HuH-7 (cell line): Measurements from ENCODE around the gene CDC42BPA.
"Not testable (repeated sequence)": the region's sequence is repeated elsewhere in the genome, so short reads cannot be mapped to it uniquely, and the experiment has no call there.

Source experiments
- DNase-seq: peaks from one replicate; pipeline ENCODE4 v3.0.0; 2011; ENCODE audit warnings: low spot score

The CDC42BPA gene

GRCh38 chr1:226960944-226961765 lies 357.1 kb downstream of the CDC42BPA start:
- DNase-seq: no peak

DNA sequence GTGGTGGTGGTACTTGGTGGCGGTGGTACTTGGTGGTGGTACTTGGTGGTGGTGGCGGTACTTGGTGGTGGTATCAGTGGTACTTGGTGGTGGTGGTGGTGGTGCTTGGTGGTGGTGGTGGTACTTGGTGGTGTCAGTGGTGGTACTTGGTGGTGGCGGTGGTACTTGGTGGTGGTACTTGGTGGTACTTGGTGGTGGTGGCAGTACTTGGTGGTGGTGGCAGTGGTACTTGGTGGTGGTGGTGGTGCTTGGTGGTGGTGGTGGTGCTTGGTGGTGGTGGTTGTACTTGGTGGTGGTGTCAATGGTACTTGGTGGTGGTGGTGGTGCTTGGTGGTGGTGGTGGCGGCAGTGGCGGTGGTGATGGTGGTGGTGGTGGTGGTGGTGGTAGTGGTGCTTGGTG lies 358.0 kb downstream of the CDC42BPA start:
- no peak for DNase-seq

DNA sequence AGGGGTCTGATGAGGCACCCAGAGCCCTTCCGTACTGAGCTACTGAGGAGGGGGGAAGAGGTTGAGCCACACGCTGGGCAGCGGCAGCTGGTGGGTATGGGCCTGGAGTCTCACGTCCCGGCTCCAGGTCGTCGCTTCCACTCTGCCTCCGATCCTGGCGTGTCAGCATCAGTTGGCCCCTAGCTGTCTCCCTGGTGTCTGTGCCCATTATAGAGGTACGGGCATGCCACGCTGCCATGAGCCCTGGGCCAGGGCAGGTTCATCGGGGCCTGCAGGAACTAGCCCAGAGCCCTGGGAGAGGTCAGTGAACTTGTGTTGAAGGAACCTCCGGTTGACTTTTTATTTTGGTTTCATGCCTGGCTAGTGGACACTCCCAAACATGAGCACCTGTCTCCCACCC lies 360.0 kb downstream of the CDC42BPA start:
- no peak for DNase-seq

- DNase-seq: no peak
Observed at GRCh38 chr1:226957714-226958113, 360.6 kb downstream of the CDC42BPA start.

DNA sequence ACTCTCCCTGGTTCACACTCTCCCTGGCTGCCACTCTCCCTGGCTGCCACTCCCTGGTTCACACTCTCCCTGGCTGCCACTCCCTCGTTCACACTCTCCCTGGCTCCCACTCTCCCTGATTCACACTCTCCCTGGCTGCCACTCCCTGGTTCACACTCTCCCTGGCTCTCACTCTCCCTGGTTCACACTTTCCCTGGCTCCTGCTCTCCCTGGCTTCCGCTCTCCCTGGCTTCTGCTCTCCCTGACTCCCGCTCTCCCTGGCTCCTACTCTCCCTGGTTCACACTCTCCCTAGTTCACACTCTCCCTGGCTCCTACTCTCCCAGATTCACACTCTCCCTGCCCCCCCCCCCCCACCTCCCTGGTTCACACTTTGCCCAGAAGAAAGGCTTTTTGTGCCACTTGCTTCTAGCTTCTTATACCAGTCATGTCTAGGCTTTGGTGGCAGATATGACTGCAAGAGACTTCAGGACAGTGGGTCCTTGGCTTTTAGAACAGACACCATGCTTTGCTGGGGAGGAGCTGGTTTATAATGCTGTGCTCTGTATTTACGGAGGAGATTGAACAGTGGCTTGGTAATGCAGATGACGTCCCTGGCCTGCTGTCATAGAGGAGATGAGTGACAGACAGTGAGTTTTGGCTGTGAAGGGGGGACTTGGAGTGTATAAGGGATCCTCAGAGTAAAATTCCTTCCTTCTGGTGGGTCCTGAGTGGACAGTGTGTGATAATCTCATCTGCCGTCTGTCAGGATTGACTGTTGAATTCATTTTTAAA lies 361.2 kb downstream of the CDC42BPA start:
- no peak for DNase-seq

DNA sequence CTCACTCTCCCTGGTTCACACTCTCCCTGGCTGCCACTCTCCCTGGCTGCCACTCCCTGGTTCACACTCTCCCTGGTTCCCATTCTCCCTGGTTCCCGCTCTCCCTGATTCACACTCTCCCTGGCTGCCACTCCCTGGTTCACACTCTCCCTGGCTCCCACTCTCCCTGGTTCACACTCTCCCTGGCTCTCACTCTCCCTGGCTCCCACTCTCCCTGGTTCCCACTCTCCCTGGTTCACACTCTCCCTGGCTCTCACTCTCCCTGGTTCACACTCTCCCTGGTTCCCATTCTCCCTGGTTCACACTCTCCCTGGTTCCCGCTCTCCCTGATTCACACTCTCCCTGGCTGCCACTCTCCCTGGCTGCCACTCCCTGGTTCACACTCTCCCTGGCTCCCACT lies 362.4 kb downstream of the CDC42BPA start:
- DNase-seq: not testable (repeated sequence)

- no peak for DNase-seq
Observed at GRCh38 chr1:226954777-226955176, 363.5 kb downstream of the CDC42BPA start.

DNA sequence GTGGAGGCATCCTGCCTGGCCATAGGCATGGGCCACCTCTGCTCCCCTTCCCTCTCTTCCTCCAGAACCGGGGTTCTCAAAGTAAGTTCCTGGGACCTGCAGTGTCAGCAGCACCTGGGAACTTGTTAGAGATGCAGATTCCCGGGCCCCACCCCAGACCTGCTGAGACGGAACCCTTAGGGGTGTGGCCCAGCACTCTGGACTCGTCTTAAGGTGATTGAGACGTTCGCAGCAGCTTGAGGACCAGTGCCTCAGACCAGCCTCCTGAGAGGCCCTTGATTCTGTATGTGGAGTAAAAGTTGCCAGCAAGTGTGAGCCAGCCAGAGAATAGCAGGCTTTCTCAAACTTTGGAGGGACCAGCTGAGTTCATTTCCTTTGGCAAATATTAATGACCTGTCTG lies 364.0 kb downstream of the CDC42BPA start:
- DNase-seq: no peak

- no peak for DNase-seq
Observed at GRCh38 chr1:226953175-226953800, 365.0 kb downstream of the CDC42BPA start.

DNA sequence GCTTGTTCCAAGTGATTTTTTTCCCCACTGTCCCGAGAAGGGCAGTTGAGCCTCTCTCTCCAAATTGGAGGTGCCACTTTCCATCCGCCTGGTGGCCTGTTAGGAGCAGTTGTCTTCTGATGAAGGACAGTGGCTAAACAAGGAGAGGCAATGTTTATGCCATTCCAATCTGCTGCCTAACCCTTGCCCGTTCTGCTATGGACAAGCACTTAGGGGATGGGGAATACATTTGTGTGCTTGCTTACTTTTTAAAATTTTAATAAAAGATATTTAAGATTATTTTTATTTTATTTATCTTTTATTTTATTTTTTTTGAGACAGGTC lies 366.2 kb downstream of the CDC42BPA start:
- no peak for DNase-seq

- DNase-seq: no peak
Observed at GRCh38 chr1:226951286-226952117, 366.8 kb downstream of the CDC42BPA start.

DNA sequence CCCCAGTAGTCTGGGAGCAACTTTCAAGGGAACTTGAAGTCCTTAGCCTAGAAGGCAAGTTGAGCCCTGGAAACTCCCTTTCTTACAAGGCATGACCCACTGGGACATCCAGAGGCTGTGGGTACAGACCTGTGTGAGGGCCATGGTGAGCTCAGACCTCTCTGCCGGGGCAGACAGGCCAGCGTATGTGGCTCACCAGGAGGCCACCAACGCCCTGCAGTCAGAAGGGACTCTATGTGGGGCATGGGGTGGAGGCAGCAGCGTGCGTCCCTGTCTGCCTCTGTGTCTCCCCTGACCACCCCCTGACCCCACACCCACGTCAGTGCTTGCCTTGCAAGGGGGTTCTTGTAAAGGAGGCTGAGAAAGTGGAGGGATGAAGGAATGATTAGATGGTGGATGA lies 367.4 kb downstream of the CDC42BPA start:
- DNase-seq: no peak

DNA sequence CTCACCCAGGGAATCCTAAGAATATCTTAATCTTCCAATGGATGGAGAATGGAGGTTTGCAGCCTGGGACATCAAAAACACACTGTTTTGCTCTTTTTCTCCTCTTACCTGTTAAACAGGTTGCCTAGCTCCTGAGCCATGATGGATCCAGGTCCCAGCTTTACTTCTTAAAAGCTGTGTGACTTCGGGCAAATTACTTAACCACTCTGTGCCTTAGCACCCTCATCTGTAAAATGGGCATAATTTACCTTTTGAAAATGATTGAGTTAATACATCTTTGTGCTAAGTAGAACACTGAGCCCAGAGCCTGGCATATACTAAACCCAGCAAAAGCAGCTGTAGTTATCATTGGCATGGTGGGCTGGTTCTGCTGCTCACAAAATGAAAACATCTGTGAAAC lies 368.0 kb downstream of the CDC42BPA start:
- DNase-seq: no peak

DNA sequence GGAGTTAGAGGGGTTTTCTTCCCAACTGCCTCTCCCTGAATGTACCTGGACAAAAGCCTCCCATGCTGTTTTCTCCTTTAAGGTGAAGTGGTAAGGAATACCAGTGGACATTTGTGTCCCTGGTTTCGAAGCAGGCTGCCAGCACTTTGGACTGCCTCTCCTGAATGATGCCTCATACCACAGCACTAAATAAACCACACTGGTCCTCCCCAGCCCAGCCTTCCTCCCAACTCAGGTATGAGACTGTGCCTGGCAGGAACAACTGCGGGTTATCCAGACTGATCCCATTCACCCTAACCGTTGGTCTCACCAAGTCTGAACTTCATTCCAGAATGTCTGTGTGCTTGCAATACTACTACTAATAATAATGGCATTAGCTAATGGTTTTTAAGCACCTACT lies 368.9 kb downstream of the CDC42BPA start:
- DNase-seq: no peak

DNA sequence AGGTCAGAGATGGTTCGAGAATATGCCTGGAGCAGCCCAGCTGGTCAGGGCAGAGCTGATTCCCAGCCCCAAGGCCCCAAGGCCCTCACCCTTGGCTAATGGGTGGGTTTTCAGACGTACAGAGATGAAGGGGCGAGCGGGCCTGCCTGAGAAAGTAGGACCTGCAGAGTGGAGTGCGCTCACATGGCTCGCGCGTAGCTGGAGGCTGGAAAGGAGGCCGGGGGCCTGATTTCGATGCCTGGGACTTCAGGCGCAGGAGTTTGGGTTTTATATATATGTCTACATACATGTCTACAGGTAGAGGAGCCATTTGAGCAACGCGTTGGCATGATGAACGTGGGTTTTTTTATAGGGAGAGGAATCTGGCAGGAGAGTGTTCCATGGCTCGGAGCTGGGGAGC lies 369.3 kb downstream of the CDC42BPA start:
- DNase-seq: no peak

DNA sequence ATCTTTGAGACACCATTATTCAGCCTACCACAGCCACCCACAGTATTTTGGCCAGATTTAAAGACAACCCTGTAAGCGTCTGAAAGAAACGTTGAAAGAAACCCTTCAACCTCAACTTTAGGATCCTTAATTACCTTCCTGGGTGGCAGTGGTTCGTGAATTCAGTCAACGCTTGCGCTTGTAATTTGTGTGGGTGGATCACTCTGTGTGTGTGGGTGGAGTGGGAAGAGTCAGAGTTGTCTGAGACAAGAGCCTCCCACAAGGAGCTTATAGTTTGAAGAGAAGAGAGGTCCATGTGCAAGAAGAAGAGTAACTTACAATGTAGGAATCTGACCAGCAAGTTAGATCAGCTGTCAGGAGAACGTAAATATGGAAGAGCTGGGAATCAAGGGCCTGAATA lies 369.8 kb downstream of the CDC42BPA start:
- no peak for DNase-seq

DNA sequence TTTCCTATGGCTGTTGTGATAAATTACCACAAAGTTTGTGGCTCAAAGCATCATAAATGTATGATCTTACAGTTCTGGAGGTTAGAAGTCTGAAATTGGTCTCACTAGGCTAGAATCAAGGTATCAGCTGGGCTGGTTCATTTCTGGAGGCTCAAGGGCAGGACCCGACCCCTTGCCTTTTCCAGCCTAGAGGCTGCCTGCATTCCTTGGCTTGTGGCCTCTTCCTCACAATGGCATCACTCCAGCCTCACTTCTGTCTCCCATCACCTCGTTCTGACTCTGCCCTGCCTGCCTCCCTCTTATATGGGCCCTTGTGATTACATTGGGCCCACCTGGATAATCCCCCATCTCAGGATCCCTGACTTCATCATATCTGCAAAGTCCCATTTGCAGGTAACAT lies 370.2 kb downstream of the CDC42BPA start:
- DNase-seq: no peak

DNA sequence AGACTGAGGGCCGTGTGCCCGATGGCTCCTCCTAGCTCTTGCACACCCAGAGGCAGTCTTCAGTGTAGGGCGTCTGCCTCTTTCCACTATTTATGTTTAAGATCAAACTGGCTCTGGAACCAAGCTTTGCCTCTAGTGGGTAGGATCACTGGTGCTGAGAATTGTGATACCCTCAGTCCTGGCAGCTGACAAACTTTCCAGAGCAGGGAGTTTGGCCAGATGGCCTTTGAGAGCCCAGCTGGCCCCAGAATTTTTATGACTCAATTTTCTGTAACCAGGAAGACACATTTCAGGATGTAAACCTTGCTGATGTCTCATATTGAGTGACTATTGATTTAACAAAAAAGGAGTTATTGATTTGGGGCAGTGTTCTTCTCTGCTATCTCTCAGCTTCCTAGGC lies 371.5 kb downstream of the CDC42BPA start:
- DNase-seq: no peak

DNA sequence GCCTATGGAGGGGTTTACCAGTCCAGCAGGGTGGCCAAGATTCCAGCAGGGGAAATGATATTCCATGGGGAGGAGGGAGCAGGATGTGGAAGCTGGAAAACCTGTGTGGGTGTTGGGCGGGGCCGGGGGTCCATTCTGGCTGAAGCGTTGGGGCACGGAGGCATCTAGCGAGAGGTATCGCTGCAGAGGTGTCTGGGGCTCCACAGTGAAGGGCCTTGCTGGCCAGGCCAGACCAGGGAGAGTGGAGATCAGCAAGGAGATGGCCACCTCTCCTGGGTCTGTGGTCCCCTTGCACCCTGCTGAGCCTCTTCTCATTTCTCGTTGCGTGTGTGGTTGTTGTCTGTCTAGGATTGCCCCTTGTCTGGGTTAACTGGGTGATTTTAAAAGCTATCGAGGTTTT lies 372.0 kb downstream of the CDC42BPA start:
- no peak for DNase-seq

DNA sequence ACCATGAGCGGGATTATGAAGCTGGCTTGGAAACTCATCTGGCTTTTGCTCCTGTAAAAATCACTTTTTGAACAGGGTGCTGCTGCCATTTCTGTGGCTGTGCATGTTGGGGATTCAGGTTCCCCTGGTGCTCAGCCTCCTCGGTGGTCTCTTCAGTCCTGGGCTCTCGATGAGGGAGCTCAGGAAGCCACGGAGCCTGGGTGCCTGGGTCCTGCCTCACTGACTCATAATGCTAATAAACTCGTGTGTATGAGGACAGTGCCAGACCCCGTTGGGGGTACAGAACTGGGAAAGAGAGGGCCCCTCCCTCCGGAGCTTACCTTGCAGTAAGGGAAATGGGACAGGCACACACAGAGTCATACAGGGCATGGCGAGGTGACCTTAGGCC lies 372.4 kb downstream of the CDC42BPA start:
- no peak for DNase-seq

GRCh38 chr1:226945106-226945857 lies 373.0 kb downstream of the CDC42BPA start:
- peak; percentile 69 for DNase-seq

- no peak for DNase-seq
Observed at GRCh38 chr1:226943927-226944326, 374.4 kb downstream of the CDC42BPA start.
